Effector memory CD8-positive, alpha-beta T cell (primary cell): ENCODE data around the gene GPC5.

ENCODE experiments used
- ATAC-seq: fragments of 150-1000 bp; cut with Tn5 transposase; replicated peaks from 2 replicates; pipeline ENCODE4 v1.10.0; 2021; ENCODE audit warnings: mild to moderate bottlenecking, moderate library complexity
- DNase-seq, 3 experiments: peaks; one replicate each; pipeline ENCODE4 v3.0.0; 2021
- H3K27ac Mint-ChIP-seq, 2 donors: one replicate each; pipeline ENCODE4 v1.8.0; 2022; ENCODE audit warnings: mild to moderate bottlenecking in 2 of 2, mixed read lengths in 2 of 2, moderate library complexity in 2 of 2
- H3K27me3 Mint-ChIP-seq, 2 donors: one replicate each; pipeline ENCODE4 v1.8.0; 2022; ENCODE audit warnings: mixed read lengths in 2 of 2
- H3K36me3 Mint-ChIP-seq: one replicate; pipeline ENCODE4 v1.8.0; 2022; ENCODE audit warnings: mild to moderate bottlenecking, moderate library complexity, mixed read lengths; ENCODE audit not compliant: insufficient read depth
- H3K4me1 Mint-ChIP-seq, 2 donors: one replicate each; pipeline ENCODE4 v1.8.0; 2022; ENCODE audit warnings: low read depth in 2 of 2, mixed read lengths in 2 of 2
- H3K4me3 Mint-ChIP-seq, 2 donors: one replicate each; pipeline ENCODE4 v1.8.0; 2022; ENCODE audit warnings: mild to moderate bottlenecking in 2 of 2, mixed read lengths in 2 of 2, moderate library complexity in 2 of 2
- H3K9me3 Mint-ChIP-seq, 2 donors: one replicate each; pipeline ENCODE4 v1.8.0; 2022; ENCODE audit warnings: mixed read lengths in 2 of 2

GPC5 gene

GRCh38 chr13:92143766-92144165, 745.3 kb downstream of the GPC5 start:
- Mint-ChIP-seq H3K36me3 (peaks cover 3% of the 10 kb centered on the region), H3K9me3 (peaks cover 7 to 8% of the 10 kb centered on the region in 2 donors), H3K27me3 (no peaks in the 10 kb centered on the region), H3K4me3 (no peak overlapping the region), H3K4me1 (no peaks in the 10 kb centered on the region), H3K27ac (no peak overlapping the region)
- ATAC-seq (no peak), DNase-seq (no peak)

GRCh38 chr13:92150606-92151005, 752.2 kb downstream of the GPC5 start:
- Mint-ChIP-seq H3K27me3 (no peaks in the 10 kb centered on the region), H3K9me3 (peaks cover 0 to 7% of the 10 kb centered on the region in 2 donors), H3K27ac (no peak overlapping the region), H3K4me3 (no peak overlapping the region), H3K4me1 (no peaks in the 10 kb centered on the region), H3K36me3 (no peaks in the 10 kb centered on the region)
- no peak for DNase-seq
- ATAC-seq = no peak

DNA sequence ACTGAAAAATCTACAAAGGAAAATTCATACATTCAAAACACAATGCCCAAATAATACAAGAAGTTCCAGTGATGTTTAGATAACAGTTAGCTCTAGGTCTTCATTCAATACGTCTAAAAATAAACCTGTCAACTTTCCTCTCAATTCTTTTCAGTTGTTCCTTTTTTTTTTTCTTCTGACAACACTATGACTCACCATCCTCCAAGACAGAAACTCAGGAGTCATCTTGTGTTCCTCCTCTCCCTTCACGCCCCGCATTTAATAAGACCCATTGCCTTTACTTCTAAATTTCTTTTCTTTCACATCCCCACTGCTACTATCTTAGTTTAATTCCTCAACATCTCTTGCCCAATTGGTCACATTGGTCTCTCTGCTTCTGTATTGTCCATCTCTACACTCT, 759.9 kb downstream of the GPC5 start:
- no peak for ATAC-seq
- DNase-seq = no peak
- no peak overlapping the region for H3K27ac Mint-ChIP-seq
- H3K27me3 Mint-ChIP-seq = no peaks in the 10 kb centered on the region
- H3K4me3 Mint-ChIP-seq = no peak overlapping the region
- H3K4me1 Mint-ChIP-seq = no peaks in the 10 kb centered on the region
- peaks cover 0 to 9% of the 10 kb centered on the region in 2 donors for H3K9me3 Mint-ChIP-seq
- no peaks in the 10 kb centered on the region for H3K36me3 Mint-ChIP-seq

DNA sequence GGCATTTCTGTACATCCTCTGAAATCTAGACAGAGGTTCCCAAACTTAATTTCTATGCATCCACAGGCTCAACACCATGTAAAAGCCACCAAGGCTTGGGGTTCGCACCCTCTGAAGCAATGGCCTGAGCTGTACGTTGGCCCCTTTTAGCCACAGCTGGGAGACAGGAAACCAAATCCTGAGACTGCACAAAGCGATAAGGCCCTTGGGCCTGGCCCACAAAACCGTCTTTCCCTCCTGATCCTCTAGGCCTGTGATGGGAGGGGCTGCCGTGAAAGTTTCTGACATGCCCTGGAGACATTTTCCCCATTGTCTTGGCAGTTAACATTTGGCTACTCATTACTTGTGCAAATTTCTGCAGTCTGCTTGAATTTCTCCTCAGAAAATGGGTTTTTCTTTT, 766.4 kb downstream of the GPC5 start:
- H3K27ac Mint-ChIP-seq = no peak overlapping the region
- no peaks in the 10 kb centered on the region for H3K9me3 Mint-ChIP-seq
- H3K4me3 Mint-ChIP-seq = no peak overlapping the region
- no peaks in the 10 kb centered on the region for H3K27me3 Mint-ChIP-seq
- no peaks in the 10 kb centered on the region for H3K4me1 Mint-ChIP-seq
- DNase-seq = no peak
- H3K36me3 Mint-ChIP-seq = no peaks in the 10 kb centered on the region
- no peak for ATAC-seq

- H3K9me3 Mint-ChIP-seq = no peaks in the 10 kb centered on the region
- DNase-seq = no peak
- no peak overlapping the region for H3K27ac Mint-ChIP-seq
- no peaks in the 10 kb centered on the region for H3K4me1 Mint-ChIP-seq
- no peak for ATAC-seq
- no peak overlapping the region for H3K4me3 Mint-ChIP-seq
- no peaks in the 10 kb centered on the region for H3K27me3 Mint-ChIP-seq
- no peaks in the 10 kb centered on the region for H3K36me3 Mint-ChIP-seq
These were observed 773.8 kb downstream of the GPC5 start for GRCh38 chr13:92172191-92172590.

GRCh38 chr13:92173254-92173653, 774.8 kb downstream of the GPC5 start:
- no peaks in the 10 kb centered on the region for H3K27me3 Mint-ChIP-seq
- no peaks in the 10 kb centered on the region for H3K9me3 Mint-ChIP-seq
- ATAC-seq (no peak), DNase-seq (no peak)
- no peak overlapping the region for H3K4me3 Mint-ChIP-seq
- no peaks in the 10 kb centered on the region for H3K36me3 Mint-ChIP-seq
- H3K4me1 Mint-ChIP-seq = no peaks in the 10 kb centered on the region
- H3K27ac Mint-ChIP-seq = no peak overlapping the region

GRCh38 chr13:92175330-92175729, 776.9 kb downstream of the GPC5 start:
- Mint-ChIP-seq H3K27ac (no peak overlapping the region), H3K4me1 (no peaks in the 10 kb centered on the region), H3K27me3 (no peaks in the 10 kb centered on the region), H3K9me3 (no peaks in the 10 kb centered on the region), H3K4me3 (no peak overlapping the region), H3K36me3 (no peaks in the 10 kb centered on the region)
- DNase-seq (no peak), ATAC-seq (no peak)

DNA sequence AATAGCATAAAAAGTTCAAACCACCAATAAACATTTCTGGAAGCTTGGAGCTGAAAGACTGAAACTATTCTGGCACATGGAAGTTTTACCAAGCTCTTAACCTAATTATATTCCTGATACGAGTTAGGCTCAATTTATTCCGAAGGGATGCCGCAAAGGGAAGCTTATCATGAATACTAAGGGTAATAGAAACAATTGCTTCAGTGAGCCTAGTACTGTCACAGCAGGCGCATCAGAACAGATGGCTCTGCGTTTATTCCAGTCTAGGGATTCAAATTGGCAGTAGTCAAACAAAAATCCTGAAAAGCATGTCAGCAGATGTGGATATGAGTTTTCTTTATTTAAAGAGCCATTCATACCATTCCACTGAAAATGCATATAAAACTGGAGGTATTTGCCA, 779.5 kb downstream of the GPC5 start:
- ATAC-seq (no peak), DNase-seq (no peak)
- Mint-ChIP-seq H3K9me3 (no peaks in the 10 kb centered on the region), H3K27me3 (no peaks in the 10 kb centered on the region), H3K27ac (no peak overlapping the region), H3K36me3 (no peaks in the 10 kb centered on the region), H3K4me3 (no peak overlapping the region), H3K4me1 (no peaks in the 10 kb centered on the region)

GRCh38 chr13:92179223-92179622, 780.8 kb downstream of the GPC5 start:
- no peaks in the 10 kb centered on the region for H3K27me3 Mint-ChIP-seq
- no peak for ATAC-seq
- DNase-seq = no peak
- H3K4me3 Mint-ChIP-seq = no peak overlapping the region
- no peaks in the 10 kb centered on the region for H3K9me3 Mint-ChIP-seq
- no peak overlapping the region for H3K27ac Mint-ChIP-seq
- no peaks in the 10 kb centered on the region for H3K36me3 Mint-ChIP-seq
- H3K4me1 Mint-ChIP-seq = no peaks in the 10 kb centered on the region

DNA sequence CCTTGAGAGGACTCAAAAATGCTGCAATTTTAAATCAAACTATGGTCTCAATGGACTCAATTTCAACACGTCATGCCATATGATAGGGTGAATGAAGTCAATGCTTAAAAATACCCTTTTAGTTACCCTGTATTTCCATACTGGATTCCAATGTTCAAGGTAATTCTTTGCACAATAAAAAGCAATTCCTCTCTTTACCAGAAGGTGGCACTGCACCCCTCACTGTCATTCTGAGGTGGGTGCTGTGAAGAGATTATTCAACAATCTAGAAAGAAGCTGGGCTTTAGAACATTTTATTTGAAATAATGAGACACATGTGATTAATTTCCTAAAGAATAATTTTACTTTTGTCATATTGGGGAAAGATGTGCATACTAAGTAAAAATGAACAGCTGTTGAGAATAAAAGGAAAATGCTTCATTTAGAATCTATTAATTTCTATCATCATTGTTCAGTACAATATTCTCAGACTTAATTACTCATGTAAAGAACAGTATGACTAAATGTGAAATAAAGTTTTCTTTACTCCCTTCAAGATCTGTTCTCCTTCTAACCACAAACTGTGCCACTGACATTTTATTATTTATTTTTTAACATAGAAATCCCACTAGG, 789.1 kb downstream of the GPC5 start:
- DNase-seq (peak in 1 of 3 experiments; percentile 6), ATAC-seq (no peak)
- Mint-ChIP-seq H3K36me3 (no peaks in the 10 kb centered on the region), H3K27ac (no peak overlapping the region), H3K27me3 (no peaks in the 10 kb centered on the region), H3K9me3 (no peaks in the 10 kb centered on the region), H3K4me1 (no peaks in the 10 kb centered on the region), H3K4me3 (no peak overlapping the region)

DNA sequence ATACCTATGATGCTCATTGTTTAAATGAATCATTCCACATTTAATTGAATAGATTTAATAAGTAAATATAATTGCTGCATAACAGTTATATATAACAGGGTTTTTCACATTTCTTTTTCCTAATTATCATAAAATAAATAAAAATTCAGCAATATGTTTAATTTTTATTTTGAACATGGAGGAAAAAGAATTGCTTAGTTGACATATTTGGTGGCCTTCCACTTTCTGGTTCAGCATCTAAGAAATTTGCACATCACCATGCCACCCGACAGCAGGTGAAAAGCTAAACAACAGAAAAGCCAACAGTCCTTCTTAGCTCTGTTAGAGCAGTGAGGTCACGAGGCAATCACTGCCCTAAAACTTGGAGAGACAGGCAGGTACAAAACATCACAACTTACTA, 790.2 kb downstream of the GPC5 start:
- H3K9me3 Mint-ChIP-seq = no peaks in the 10 kb centered on the region
- ATAC-seq = no peak
- no peaks in the 10 kb centered on the region for H3K4me1 Mint-ChIP-seq
- H3K4me3 Mint-ChIP-seq = no peak overlapping the region
- H3K27ac Mint-ChIP-seq = no peak overlapping the region
- no peak for DNase-seq
- no peaks in the 10 kb centered on the region for H3K36me3 Mint-ChIP-seq
- H3K27me3 Mint-ChIP-seq = no peaks in the 10 kb centered on the region

- Mint-ChIP-seq H3K4me1 (no peaks in the 10 kb centered on the region), H3K27me3 (no peaks in the 10 kb centered on the region), H3K36me3 (no peaks in the 10 kb centered on the region), H3K9me3 (peaks cover 0 to 4% of the 10 kb centered on the region in 2 donors), H3K4me3 (no peak overlapping the region), H3K27ac (no peak overlapping the region)
- ATAC-seq (no peak), DNase-seq (no peak)
These were observed 798.3 kb downstream of the GPC5 start for GRCh38 chr13:92196591-92197256.

DNA sequence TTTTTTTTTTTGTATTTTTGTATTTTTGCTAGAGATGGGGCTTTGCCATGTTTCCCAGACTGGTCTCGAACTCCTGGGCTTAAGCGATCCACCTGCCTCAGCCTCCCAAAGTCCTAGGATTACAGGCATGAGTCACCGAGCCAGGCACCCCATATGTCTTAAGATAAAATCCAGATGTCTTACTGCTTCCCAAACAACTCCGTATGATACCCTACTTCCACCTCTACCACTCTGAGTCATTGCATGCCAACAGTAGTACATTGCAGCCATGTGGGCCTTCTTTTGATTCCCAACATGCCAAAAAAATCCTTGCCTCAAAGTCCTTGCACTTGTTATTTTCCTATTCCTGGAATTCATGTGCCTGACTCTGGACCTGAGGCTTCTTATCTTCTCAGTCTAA, 799.2 kb downstream of the GPC5 start:
- no peak for ATAC-seq
- no peak for DNase-seq
- Mint-ChIP-seq H3K27me3 (no peaks in the 10 kb centered on the region), H3K4me1 (no peaks in the 10 kb centered on the region), H3K4me3 (no peak overlapping the region), H3K36me3 (no peaks in the 10 kb centered on the region), H3K27ac (no peak overlapping the region), H3K9me3 (peaks cover 0 to 4% of the 10 kb centered on the region in 2 donors)

DNA sequence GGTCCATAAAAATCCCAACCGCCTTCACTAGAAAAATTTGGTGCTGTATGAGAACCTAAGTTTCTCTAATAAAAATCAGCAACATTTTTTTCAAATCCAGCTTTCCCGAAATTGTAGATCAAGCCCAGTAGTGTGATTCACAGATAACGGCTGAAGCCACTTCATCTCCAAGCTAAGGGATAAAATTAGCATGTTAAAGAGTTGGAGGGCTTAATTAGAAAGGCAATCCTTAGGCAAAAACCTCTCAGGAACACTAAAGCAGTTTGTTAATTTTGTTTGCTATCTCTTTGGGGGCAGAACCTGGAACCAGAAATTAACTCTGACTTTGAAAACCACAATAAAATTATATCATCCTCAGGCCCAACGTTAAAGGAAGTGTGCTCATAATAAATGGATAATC, 820.2 kb downstream of the GPC5 start:
- no peak overlapping the region for H3K27ac Mint-ChIP-seq
- H3K4me1 Mint-ChIP-seq = no peaks in the 10 kb centered on the region
- no peaks in the 10 kb centered on the region for H3K36me3 Mint-ChIP-seq
- DNase-seq (no peak), ATAC-seq (no peak)
- no peak overlapping the region for H3K4me3 Mint-ChIP-seq
- no peaks in the 10 kb centered on the region for H3K27me3 Mint-ChIP-seq
- peaks cover 4 to 13% of the 10 kb centered on the region in 2 donors for H3K9me3 Mint-ChIP-seq
